Neural progenitor cell (in vitro differentiated cells): ENCODE measurements around the gene LRRC26. TPM values are rescaled to one million over a fixed set of nuclear protein-coding genes. Genes with fewer than 3 reads are reported as not detected.
A peak's percentile ranks its signal among the peaks of the same experiment; 100 is the strongest.

Experiments
- DNase-seq: peaks from one replicate; pipeline ENCODE4 v3.0.0-alpha.2; 2016; ENCODE audit warnings: low spot score
- H2AFZ ChIP-seq: fragments of 200-600 bp; sonication (generic); replicated peaks from 2 replicates; pipeline ENCODE4 v1.6.1; 2016; ENCODE audit warnings: antibody characterized with exemption
- H3F3A ChIP-seq: fragments of 200-600 bp; sonication (generic); 2 replicates; pipeline ENCODE4 v1.6.1; 2016; ENCODE audit warnings: antibody characterized with exemption, low read depth
- H3K27ac ChIP-seq: fragments of 200-600 bp; sonication (generic); 2 replicates; pipeline ENCODE4 v1.5.1; 2016; ENCODE audit warnings: mild to moderate bottlenecking
- H3K27me3 ChIP-seq: fragments of 200-600 bp; sonication (generic); 2 replicates; pipeline ENCODE4 v1.6.1; 2016; ENCODE audit warnings: mild to moderate bottlenecking, moderate library complexity
- H3K36me3 ChIP-seq: fragments of 200-600 bp; sonication (generic); 2 replicates; pipeline ENCODE4 v1.5.1; 2016
- H3K4me1 ChIP-seq: fragments of 200-600 bp; sonication (generic); 2 replicates; pipeline ENCODE4 v1.6.1; 2016; ENCODE audit warnings: mixed run types
- H3K4me2 ChIP-seq: fragments of 200-600 bp; sonication (generic); 2 replicates; pipeline ENCODE4 v1.6.1; 2016
- H3K4me3 ChIP-seq: fragments of 200-600 bp; sonication (generic); 2 replicates; pipeline ENCODE4 v1.5.1; 2016
- H3K79me2 ChIP-seq: fragments of 200-600 bp; sonication (generic); 2 replicates; pipeline ENCODE4 v1.6.1; 2016; ENCODE audit warnings: low read depth
- H3K9ac ChIP-seq: fragments of 200-600 bp; sonication (generic); 2 replicates; pipeline ENCODE4 v1.6.1; 2016
- H3K9me3 ChIP-seq: fragments of 200-600 bp; sonication (generic); 2 replicates; pipeline ENCODE4 v1.5.1; 2016; ENCODE audit warnings: low read depth
- H4K20me1 ChIP-seq: fragments of 200-600 bp; sonication (generic); 2 replicates; pipeline ENCODE4 v1.6.1; 2016; ENCODE audit warnings: low read depth
- H3K27ac Mint-ChIP-seq: 3 replicates; pipeline ENCODE4 v1.8.0; 2021; ENCODE audit warnings: mixed read lengths
- H3K27me3 Mint-ChIP-seq: 2 replicates; pipeline ENCODE4 v1.8.0; 2022; ENCODE audit warnings: low read depth, mild to moderate bottlenecking, inconsistent platforms, moderate library complexity, mixed read lengths; ENCODE audit not compliant: insufficient read depth
- H3K36me3 Mint-ChIP-seq: 3 replicates; pipeline ENCODE4 v1.8.0; 2021; ENCODE audit warnings: mixed read lengths
- H3K4me1 Mint-ChIP-seq: 3 replicates; pipeline ENCODE4 v1.8.0; 2021; ENCODE audit warnings: mixed read lengths
- H3K4me3 Mint-ChIP-seq: 3 replicates; pipeline ENCODE4 v1.8.0; 2021; ENCODE audit warnings: mild to moderate bottlenecking, moderate library complexity, mixed read lengths
- H3K9me3 Mint-ChIP-seq: 3 replicates; pipeline ENCODE4 v1.8.0; 2020; ENCODE audit warnings: mixed read lengths
- CTCF ChIP-seq: fragments of 200-600 bp; sonication (generic); IDR thresholded peaks from 2 replicates; pipeline ENCODE4 v1.5.1; 2017; ENCODE audit warnings: antibody characterized with exemption, mild to moderate bottlenecking
- EZH2 ChIP-seq: fragments of 200-600 bp; sonication (generic); IDR thresholded peaks from 2 replicates; pipeline ENCODE4 v1.6.1; 2017; ENCODE audit warnings: antibody characterized with exemption, mild to moderate bottlenecking, moderate library complexity
- EZH2phosphoT487 ChIP-seq: fragments of 200-600 bp; sonication (generic); IDR thresholded peaks from 2 replicates; pipeline ENCODE4 v1.6.1; 2017; ENCODE audit warnings: antibody characterized with exemption
- total RNA-seq: library from RNA; depleted of rRNA; stranded (reverse); fragments of >200 nt; gene quantifications from 2 replicates; pipeline ENCODE4 v1.2.3, GENCODE V29; 2015; ENCODE audit warnings: low replicate concordance

LRRC26 gene
- total RNA-seq, 1 donor from 2014 or later = not detected

DNA sequence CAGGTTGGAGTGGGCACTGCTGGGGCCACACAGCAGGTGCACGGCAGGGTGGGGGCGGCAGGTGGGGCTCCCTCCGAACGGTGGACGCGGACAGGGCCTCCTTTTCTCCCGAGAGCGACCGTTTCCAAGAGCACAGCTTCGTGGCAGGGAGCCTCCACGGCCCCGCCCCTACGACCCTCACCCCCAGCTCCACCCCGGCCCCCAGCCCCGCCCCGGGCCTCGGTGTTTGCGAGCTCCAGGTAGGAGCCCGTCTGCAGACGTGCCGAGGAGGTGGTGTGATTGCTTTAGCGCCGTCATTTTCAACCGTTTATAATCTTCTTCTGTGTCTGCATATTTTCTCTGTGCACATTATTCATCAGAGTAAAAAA, 22.1 kb downstream of the LRRC26 start:
- DNase-seq = no peak
- peaks cover 15% of the 10 kb centered on the region for H3F3A ChIP-seq
- H2AFZ ChIP-seq = no peak overlapping the region
- no peak overlapping the region for H3K27ac ChIP-seq
- no peaks in the 10 kb centered on the region for H4K20me1 ChIP-seq
- TF ChIP-seq CTCF (no peak), EZH2phosphoT487 (no peak), EZH2 (no peak)
- Mint-ChIP-seq H3K4me1 (no peaks in the 10 kb centered on the region), H3K9me3 (peaks cover 3% of the 10 kb centered on the region), H3K36me3 (no peaks in the 10 kb centered on the region), H3K4me3 (no peak overlapping the region), H3K27me3 (peaks cover 33% of the 10 kb centered on the region), H3K27ac (no peak overlapping the region)
- H3K36me3 ChIP-seq = no peaks in the 10 kb centered on the region
- H3K9ac ChIP-seq = no peak overlapping the region
- peaks cover 86% of the 10 kb centered on the region for H3K27me3 ChIP-seq
- H3K9me3 ChIP-seq = no peaks in the 10 kb centered on the region
- H3K4me1 ChIP-seq = no peaks in the 10 kb centered on the region
- no peak overlapping the region for H3K4me2 ChIP-seq
- no peak overlapping the region for H3K4me3 ChIP-seq
- H3K79me2 ChIP-seq = no peaks in the 10 kb centered on the region

DNA sequence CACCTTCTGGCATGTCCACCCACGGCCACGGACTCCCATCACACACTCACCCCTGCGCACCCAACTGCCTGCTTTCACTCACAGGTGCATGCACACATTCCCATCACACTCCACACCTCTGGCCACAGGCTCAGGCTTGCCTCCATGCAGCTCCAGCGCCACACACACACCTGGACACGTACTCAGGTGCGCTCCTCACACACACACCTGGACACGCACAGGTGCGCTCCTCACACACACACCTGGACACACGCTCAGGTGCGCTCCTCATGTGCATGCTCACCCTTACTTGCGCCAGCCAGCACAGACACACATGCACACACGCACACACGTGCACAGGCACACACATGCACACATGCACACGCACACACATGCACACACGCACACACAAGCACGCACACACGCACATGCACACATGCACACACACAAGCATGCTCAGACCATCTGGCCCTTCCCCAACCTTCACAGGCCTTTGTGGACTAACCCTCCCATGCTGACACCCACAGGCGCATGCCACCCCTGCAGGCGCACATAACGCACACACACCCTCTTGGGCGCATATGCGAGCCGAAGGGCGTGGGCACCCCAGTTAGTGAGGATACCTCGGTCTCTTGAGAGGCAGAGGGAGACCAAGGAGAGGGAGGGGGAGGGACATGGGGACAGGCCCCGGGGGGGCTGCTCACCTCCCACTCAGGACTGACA, 22.6 kb downstream of the LRRC26 start:
- no peak for DNase-seq
- Mint-ChIP-seq H3K4me3 (peak overlapping the region; percentile 61), H3K9me3 (peaks cover 3% of the 10 kb centered on the region), H3K36me3 (no peaks in the 10 kb centered on the region), H3K27ac (peak overlapping the region; percentile 39), H3K4me1 (no peaks in the 10 kb centered on the region), H3K27me3 (peaks cover 35% of the 10 kb centered on the region)
- H3F3A ChIP-seq = peaks cover 10% of the 10 kb centered on the region
- no peak for TF ChIP-seq CTCF
- TF ChIP-seq EZH2phosphoT487 = no peak
- no peak for TF ChIP-seq EZH2
- H4K20me1 ChIP-seq = no peaks in the 10 kb centered on the region
- H3K4me3 ChIP-seq = no peak overlapping the region
- H3K4me1 ChIP-seq = no peaks in the 10 kb centered on the region
- H3K9me3 ChIP-seq = no peaks in the 10 kb centered on the region
- no peak overlapping the region for H3K27ac ChIP-seq
- H3K9ac ChIP-seq = no peak overlapping the region
- H3K36me3 ChIP-seq = no peaks in the 10 kb centered on the region
- H3K4me2 ChIP-seq = no peak overlapping the region
- no peak overlapping the region for H2AFZ ChIP-seq
- peaks cover 89% of the 10 kb centered on the region for H3K27me3 ChIP-seq
- H3K79me2 ChIP-seq = no peaks in the 10 kb centered on the region

DNA sequence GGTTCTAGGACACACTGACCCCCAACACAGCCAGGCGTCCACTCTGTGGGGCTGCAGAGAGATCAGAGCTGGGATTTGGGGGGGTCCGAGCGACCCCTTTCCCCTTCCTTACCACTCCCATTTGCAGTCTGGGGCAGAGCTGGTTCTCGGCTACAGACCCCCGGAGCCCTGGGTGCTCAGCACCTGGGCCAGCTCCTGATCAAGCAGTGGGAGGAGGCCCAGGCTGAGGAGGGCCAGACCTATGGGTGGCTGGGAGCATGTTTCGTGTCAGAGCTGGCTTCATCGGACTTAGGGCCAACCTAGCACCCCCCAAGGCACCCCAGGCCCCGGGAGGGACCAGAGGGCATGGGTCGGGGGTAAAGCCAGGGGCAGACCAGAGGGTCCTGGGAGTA, 23.3 kb downstream of the LRRC26 start:
- no peak overlapping the region for H3K27ac ChIP-seq
- H3K36me3 ChIP-seq = no peaks in the 10 kb centered on the region
- Mint-ChIP-seq H3K4me1 (no peaks in the 10 kb centered on the region), H3K4me3 (no peak overlapping the region), H3K9me3 (peaks cover 3% of the 10 kb centered on the region), H3K27me3 (peaks cover 40% of the 10 kb centered on the region), H3K36me3 (no peaks in the 10 kb centered on the region), H3K27ac (no peak overlapping the region)
- TF ChIP-seq CTCF (no peak), EZH2phosphoT487 (no peak), EZH2 (no peak)
- peaks cover under 1% of the 10 kb centered on the region for H4K20me1 ChIP-seq
- peaks cover 6% of the 10 kb centered on the region for H3F3A ChIP-seq
- H3K4me3 ChIP-seq = no peak overlapping the region
- H3K27me3 ChIP-seq = peaks cover 90% of the 10 kb centered on the region
- H3K4me2 ChIP-seq = no peak overlapping the region
- no peak overlapping the region for H3K9ac ChIP-seq
- no peaks in the 10 kb centered on the region for H3K4me1 ChIP-seq
- no peaks in the 10 kb centered on the region for H3K9me3 ChIP-seq
- no peak overlapping the region for H2AFZ ChIP-seq
- peak; percentile 39 for DNase-seq
- H3K79me2 ChIP-seq = no peaks in the 10 kb centered on the region
